GM23338 (cell line): ENCODE results near the gene CACNA1B.

Experiments used
- CREB1 ChIP-seq: fragments of 250-450 bp; sonication (Bioruptor Pico); IDR thresholded peaks from 2 replicates; pipeline ENCODE4 v1.5.0; 2020; ENCODE audit warnings: low read depth, mild to moderate bottlenecking, moderate library complexity
- EZH2 ChIP-seq: fragments of 200-600 bp; sonication (generic); IDR thresholded peaks from one replicate; pipeline ENCODE4 v1.8.0; 2017; ENCODE audit warnings: antibody characterized with exemption, mild to moderate bottlenecking, low read depth; ENCODE audit not compliant: unreplicated experiment
- EZH2phosphoT487 ChIP-seq: fragments of 200-600 bp; sonication (generic); IDR thresholded peaks from one replicate; pipeline ENCODE4 v1.8.1; 2018; ENCODE audit warnings: antibody characterized with exemption; ENCODE audit not compliant: unreplicated experiment
- JUNB ChIP-seq: IDR thresholded peaks from one replicate; pipeline ENCODE4 v1.6.1; 2016; ENCODE audit warnings: antibody characterized with exemption; ENCODE audit not compliant: unreplicated experiment
- NANOG ChIP-seq: IDR thresholded peaks from 2 replicates; pipeline ENCODE4 v1.6.1; 2016; ENCODE audit warnings: antibody characterized with exemption, borderline replicate concordance
- POLR2AphosphoS5 ChIP-seq: IDR thresholded peaks from 2 replicates; pipeline ENCODE4 v1.6.1; 2016; ENCODE audit warnings: antibody characterized with exemption, low read depth
- STAT1 ChIP-seq: IDR thresholded peaks from one replicate; pipeline ENCODE4 v1.6.1; 2016; ENCODE audit warnings: antibody characterized with exemption; ENCODE audit not compliant: unreplicated experiment
- ZNF114 ChIP-seq: fragments of 250-450 bp; sonication (Bioruptor Pico); IDR thresholded peaks from 2 replicates; pipeline ENCODE4 v1.5.0; 2020; ENCODE audit warnings: mild to moderate bottlenecking, moderate library complexity
- TF ChIP-seq, protein P1 (sequence below), 2 experiments: fragments of 200-600 bp in 1 of 2; sonication (generic) in 1 of 2; conservative IDR thresholded peaks; 2 replicates each; pipeline versions ENCODE4 v1.5.1 to v1.6.1; 2016 to 2017; ENCODE audit warnings: antibody characterized with exemption in 2 of 2, low read depth in 2 of 2, mild to moderate bottlenecking in 2 of 2, moderate library complexity in 1 of 2
- TF ChIP-seq, protein P2 (sequence below): fragments of 250-450 bp; sonication (Bioruptor Pico); IDR thresholded peaks from 2 replicates; pipeline ENCODE4 v1.5.0; 2020; ENCODE audit warnings: mild to moderate bottlenecking, moderate library complexity
- TF ChIP-seq, protein P3 (sequence below): IDR thresholded peaks from one replicate; pipeline ENCODE4 v1.6.1; 2018; ENCODE audit warnings: antibody characterized with exemption; ENCODE audit not compliant: unreplicated experiment

DNA sequence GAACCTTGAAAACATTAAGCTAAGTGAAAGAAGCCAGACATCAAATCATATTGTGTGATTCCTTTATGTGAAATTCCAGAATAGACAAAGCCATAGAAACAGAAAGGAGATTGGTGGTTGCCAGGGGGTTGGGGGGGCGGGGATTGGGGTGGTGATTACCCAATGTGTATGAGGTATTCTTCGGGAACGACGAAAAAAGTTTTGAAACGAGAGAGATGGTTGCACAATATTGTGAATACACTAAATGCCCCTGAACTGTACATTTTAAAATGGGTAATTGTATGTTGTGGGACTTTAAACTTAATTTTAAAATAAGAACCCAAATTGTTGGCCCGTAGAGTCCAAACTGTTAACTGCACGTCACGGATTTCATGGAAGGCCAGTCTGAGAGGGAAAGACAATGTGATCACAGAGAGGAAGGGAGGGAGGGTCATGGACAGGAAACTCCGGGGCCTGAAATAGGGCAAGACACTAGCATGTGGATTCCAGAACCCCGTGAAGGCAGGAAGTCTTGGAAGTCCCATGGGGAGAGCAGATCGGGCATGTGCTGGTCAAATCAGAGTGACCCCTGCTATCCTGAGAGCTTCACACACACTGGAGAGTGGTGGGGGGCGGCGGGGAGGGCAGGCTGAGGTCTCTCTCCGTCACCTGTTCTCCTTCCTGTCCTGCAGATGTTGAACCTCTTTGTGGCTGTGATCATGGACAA, 218.4 kb downstream of the CACNA1B start:
- no peak for TF ChIP-seq EZH2
- TF ChIP-seq, protein P1, sequence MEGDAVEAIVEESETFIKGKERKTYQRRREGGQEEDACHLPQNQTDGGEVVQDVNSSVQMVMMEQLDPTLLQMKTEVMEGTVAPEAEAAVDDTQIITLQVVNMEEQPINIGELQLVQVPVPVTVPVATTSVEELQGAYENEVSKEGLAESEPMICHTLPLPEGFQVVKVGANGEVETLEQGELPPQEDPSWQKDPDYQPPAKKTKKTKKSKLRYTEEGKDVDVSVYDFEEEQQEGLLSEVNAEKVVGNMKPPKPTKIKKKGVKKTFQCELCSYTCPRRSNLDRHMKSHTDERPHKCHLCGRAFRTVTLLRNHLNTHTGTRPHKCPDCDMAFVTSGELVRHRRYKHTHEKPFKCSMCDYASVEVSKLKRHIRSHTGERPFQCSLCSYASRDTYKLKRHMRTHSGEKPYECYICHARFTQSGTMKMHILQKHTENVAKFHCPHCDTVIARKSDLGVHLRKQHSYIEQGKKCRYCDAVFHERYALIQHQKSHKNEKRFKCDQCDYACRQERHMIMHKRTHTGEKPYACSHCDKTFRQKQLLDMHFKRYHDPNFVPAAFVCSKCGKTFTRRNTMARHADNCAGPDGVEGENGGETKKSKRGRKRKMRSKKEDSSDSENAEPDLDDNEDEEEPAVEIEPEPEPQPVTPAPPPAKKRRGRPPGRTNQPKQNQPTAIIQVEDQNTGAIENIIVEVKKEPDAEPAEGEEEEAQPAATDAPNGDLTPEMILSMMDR (conservative IDR thresholded peaks at IDR 0.05; ENCODE audit: low read depth in 2 of 2), result no peak
- TF ChIP-seq ZNF114 (CRISPR knock-in tag), result no peak
- TF ChIP-seq, protein P2, sequence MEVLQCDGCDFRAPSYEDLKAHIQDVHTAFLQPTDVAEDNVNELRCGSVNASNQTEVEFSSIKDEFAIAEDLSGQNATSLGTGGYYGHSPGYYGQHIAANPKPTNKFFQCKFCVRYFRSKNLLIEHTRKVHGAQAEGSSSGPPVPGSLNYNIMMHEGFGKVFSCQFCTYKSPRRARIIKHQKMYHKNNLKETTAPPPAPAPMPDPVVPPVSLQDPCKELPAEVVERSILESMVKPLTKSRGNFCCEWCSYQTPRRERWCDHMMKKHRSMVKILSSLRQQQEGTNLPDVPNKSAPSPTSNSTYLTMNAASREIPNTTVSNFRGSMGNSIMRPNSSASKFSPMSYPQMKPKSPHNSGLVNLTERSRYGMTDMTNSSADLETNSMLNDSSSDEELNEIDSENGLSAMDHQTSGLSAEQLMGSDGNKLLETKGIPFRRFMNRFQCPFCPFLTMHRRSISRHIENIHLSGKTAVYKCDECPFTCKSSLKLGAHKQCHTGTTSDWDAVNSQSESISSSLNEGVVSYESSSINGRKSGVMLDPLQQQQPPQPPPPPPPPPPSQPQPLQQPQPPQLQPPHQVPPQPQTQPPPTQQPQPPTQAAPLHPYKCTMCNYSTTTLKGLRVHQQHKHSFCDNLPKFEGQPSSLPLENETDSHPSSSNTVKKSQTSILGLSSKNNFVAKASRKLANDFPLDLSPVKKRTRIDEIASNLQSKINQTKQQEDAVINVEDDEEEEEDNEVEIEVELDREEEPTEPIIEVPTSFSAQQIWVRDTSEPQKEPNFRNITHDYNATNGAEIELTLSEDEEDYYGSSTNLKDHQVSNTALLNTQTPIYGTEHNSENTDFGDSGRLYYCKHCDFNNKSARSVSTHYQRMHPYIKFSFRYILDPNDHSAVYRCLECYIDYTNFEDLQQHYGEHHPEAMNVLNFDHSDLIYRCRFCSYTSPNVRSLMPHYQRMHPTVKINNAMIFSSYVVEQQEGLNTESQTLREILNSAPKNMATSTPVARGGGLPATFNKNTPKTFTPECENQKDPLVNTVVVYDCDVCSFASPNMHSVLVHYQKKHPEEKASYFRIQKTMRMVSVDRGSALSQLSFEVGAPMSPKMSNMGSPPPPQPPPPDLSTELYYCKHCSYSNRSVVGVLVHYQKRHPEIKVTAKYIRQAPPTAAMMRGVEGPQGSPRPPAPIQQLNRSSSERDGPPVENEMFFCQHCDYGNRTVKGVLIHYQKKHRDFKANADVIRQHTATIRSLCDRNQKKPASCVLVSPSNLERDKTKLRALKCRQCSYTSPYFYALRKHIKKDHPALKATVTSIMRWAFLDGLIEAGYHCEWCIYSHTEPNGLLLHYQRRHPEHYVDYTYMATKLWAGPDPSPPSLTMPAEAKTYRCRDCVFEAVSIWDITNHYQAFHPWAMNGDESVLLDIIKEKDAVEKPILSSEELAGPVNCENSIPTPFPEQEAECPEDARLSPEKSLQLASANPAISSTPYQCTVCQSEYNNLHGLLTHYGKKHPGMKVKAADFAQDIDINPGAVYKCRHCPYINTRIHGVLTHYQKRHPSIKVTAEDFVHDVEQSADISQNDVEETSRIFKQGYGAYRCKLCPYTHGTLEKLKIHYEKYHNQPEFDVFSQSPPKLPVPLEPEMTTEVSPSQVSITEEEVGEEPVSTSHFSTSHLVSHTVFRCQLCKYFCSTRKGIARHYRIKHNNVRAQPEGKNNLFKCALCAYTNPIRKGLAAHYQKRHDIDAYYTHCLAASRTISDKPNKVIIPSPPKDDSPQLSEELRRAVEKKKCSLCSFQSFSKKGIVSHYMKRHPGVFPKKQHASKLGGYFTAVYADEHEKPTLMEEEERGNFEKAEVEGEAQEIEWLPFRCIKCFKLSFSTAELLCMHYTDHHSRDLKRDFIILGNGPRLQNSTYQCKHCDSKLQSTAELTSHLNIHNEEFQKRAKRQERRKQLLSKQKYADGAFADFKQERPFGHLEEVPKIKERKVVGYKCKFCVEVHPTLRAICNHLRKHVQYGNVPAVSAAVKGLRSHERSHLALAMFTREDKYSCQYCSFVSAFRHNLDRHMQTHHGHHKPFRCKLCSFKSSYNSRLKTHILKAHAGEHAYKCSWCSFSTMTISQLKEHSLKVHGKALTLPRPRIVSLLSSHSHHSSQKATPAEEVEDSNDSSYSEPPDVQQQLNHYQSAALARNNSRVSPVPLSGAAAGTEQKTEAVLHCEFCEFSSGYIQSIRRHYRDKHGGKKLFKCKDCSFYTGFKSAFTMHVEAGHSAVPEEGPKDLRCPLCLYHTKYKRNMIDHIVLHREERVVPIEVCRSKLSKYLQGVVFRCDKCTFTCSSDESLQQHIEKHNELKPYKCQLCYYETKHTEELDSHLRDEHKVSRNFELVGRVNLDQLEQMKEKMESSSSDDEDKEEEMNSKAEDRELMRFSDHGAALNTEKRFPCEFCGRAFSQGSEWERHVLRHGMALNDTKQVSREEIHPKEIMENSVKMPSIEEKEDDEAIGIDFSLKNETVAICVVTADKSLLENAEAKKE (CRISPR knock-in tag), result no peak
- TF ChIP-seq CREB1, result no peak
- TF ChIP-seq POLR2AphosphoS5, result no peak
- TF ChIP-seq, protein P3, sequence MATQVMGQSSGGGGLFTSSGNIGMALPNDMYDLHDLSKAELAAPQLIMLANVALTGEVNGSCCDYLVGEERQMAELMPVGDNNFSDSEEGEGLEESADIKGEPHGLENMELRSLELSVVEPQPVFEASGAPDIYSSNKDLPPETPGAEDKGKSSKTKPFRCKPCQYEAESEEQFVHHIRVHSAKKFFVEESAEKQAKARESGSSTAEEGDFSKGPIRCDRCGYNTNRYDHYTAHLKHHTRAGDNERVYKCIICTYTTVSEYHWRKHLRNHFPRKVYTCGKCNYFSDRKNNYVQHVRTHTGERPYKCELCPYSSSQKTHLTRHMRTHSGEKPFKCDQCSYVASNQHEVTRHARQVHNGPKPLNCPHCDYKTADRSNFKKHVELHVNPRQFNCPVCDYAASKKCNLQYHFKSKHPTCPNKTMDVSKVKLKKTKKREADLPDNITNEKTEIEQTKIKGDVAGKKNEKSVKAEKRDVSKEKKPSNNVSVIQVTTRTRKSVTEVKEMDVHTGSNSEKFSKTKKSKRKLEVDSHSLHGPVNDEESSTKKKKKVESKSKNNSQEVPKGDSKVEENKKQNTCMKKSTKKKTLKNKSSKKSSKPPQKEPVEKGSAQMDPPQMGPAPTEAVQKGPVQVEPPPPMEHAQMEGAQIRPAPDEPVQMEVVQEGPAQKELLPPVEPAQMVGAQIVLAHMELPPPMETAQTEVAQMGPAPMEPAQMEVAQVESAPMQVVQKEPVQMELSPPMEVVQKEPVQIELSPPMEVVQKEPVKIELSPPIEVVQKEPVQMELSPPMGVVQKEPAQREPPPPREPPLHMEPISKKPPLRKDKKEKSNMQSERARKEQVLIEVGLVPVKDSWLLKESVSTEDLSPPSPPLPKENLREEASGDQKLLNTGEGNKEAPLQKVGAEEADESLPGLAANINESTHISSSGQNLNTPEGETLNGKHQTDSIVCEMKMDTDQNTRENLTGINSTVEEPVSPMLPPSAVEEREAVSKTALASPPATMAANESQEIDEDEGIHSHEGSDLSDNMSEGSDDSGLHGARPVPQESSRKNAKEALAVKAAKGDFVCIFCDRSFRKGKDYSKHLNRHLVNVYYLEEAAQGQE, result no peak
- TF ChIP-seq NANOG, result no peak
- no peak for TF ChIP-seq EZH2phosphoT487
- TF ChIP-seq STAT1, result no peak
- no peak for TF ChIP-seq JUNB
